ENCODE results near the gene LSM3.
"Not testable (repeated sequence)": the region's sequence is repeated elsewhere in the genome, so short reads cannot be mapped to it uniquely, and the experiment has no call there.

The LSM3 gene

GRCh38 chr3:14211621-14212020, 33.0 kb downstream of the LSM3 start:
- Mint-ChIP-seq H3K4me3 (no peak overlapping the region), H3K9me3 (no peaks in the 10 kb centered on the region), H3K27ac (no peak overlapping the region), H3K4me1 (no peaks in the 10 kb centered on the region), H3K36me3 (no peaks in the 10 kb centered on the region)
- no peak for DNase-seq (ENCODE audit: low spot score in 2 of 2)
- ATAC-seq, result no peak

- no peak for ATAC-seq
- H3K4me3 Mint-ChIP-seq, result no peak overlapping the region
- no peaks in the 10 kb centered on the region for H3K36me3 Mint-ChIP-seq
- no peaks in the 10 kb centered on the region for H3K9me3 Mint-ChIP-seq
- H3K4me1 Mint-ChIP-seq, result no peaks in the 10 kb centered on the region
- DNase-seq (ENCODE audit: low spot score in 2 of 2), result no peak
- H3K27ac Mint-ChIP-seq, result no peak overlapping the region
Observed at GRCh38 chr3:14212032-14212431, 33.4 kb downstream of the LSM3 start.

- no peaks in the 10 kb centered on the region for H3K4me1 Mint-ChIP-seq
- DNase-seq (ENCODE audit: low spot score in 2 of 2) (no peak), ATAC-seq (no peak)
- H3K9me3 Mint-ChIP-seq, result no peaks in the 10 kb centered on the region
- H3K27ac Mint-ChIP-seq, result no peak overlapping the region
- no peak overlapping the region for H3K4me3 Mint-ChIP-seq
- no peaks in the 10 kb centered on the region for H3K36me3 Mint-ChIP-seq
Observed at GRCh38 chr3:14213066-14213774, 34.6 kb downstream of the LSM3 start.

- no peaks in the 10 kb centered on the region for H3K9me3 Mint-ChIP-seq
- ATAC-seq (no peak), DNase-seq (ENCODE audit: low spot score in 2 of 2) (no peak)
- H3K27ac Mint-ChIP-seq, result no peak overlapping the region
- H3K4me1 Mint-ChIP-seq, result no peaks in the 10 kb centered on the region
- no peak overlapping the region for H3K4me3 Mint-ChIP-seq
- H3K36me3 Mint-ChIP-seq, result no peaks in the 10 kb centered on the region
Observed at GRCh38 chr3:14214764-14215163, 36.1 kb downstream of the LSM3 start.

- no peaks in the 10 kb centered on the region for H3K4me1 Mint-ChIP-seq
- no peaks in the 10 kb centered on the region for H3K36me3 Mint-ChIP-seq
- H3K4me3 Mint-ChIP-seq, result no peak overlapping the region
- H3K27ac Mint-ChIP-seq, result no peak overlapping the region
- DNase-seq (ENCODE audit: low spot score in 2 of 2) (no peak), ATAC-seq (peak; percentile 55)
- peaks cover 11% of the 10 kb centered on the region for H3K9me3 Mint-ChIP-seq
Observed at GRCh38 chr3:14216257-14217048, 37.8 kb downstream of the LSM3 start.

- Mint-ChIP-seq H3K36me3 (no peaks in the 10 kb centered on the region), H3K4me3 (no peak overlapping the region), H3K4me1 (no peaks in the 10 kb centered on the region), H3K9me3 (peaks cover 14% of the 10 kb centered on the region), H3K27ac (no peak overlapping the region)
- DNase-seq (ENCODE audit: low spot score in 2 of 2) (no peak), ATAC-seq (no peak)
Observed at GRCh38 chr3:14218355-14218754, 39.7 kb downstream of the LSM3 start.

- Mint-ChIP-seq H3K27ac (no peak overlapping the region), H3K4me3 (no peak overlapping the region), H3K4me1 (no peaks in the 10 kb centered on the region), H3K36me3 (no peaks in the 10 kb centered on the region), H3K9me3 (peaks cover 14% of the 10 kb centered on the region)
- no peak for ATAC-seq
- no peak for DNase-seq (ENCODE audit: low spot score in 2 of 2)
Observed at GRCh38 chr3:14220933-14221332, 42.3 kb downstream of the LSM3 start.

GRCh38 chr3:14221902-14222301, 43.3 kb downstream of the LSM3 start:
- Mint-ChIP-seq H3K4me1 (no peaks in the 10 kb centered on the region), H3K27ac (no peak overlapping the region), H3K36me3 (no peaks in the 10 kb centered on the region), H3K9me3 (peaks cover 14% of the 10 kb centered on the region), H3K4me3 (no peak overlapping the region)
- no peak for ATAC-seq
- DNase-seq (ENCODE audit: low spot score in 2 of 2), result no peak

GRCh38 chr3:14222457-14222856, 43.8 kb downstream of the LSM3 start:
- H3K4me1 Mint-ChIP-seq, result no peaks in the 10 kb centered on the region
- ATAC-seq (no peak), DNase-seq (ENCODE audit: low spot score in 2 of 2) (no peak)
- no peak overlapping the region for H3K4me3 Mint-ChIP-seq
- peaks cover 14% of the 10 kb centered on the region for H3K9me3 Mint-ChIP-seq
- no peaks in the 10 kb centered on the region for H3K36me3 Mint-ChIP-seq
- H3K27ac Mint-ChIP-seq, result no peak overlapping the region

- Mint-ChIP-seq H3K36me3 (no peaks in the 10 kb centered on the region), H3K27ac (no peak overlapping the region), H3K4me1 (no peaks in the 10 kb centered on the region), H3K4me3 (no peak overlapping the region), H3K9me3 (peaks cover 14% of the 10 kb centered on the region)
- DNase-seq (ENCODE audit: low spot score in 2 of 2), result no peak
- no peak for ATAC-seq
Observed at GRCh38 chr3:14222900-14223594, 44.4 kb downstream of the LSM3 start.

GRCh38 chr3:14223595-14223994, 45.0 kb downstream of the LSM3 start:
- ATAC-seq, result no peak
- H3K9me3 Mint-ChIP-seq, result peaks cover 14% of the 10 kb centered on the region
- DNase-seq (ENCODE audit: low spot score in 2 of 2), result no peak

GRCh38 chr3:14224895-14225294, 46.3 kb downstream of the LSM3 start:
- no peak for DNase-seq (ENCODE audit: low spot score in 2 of 2)
- ATAC-seq, result no peak
- Mint-ChIP-seq H3K9me3 (peaks cover 13% of the 10 kb centered on the region), H3K36me3 (no peaks in the 10 kb centered on the region), H3K4me3 (no peak overlapping the region), H3K4me1 (no peaks in the 10 kb centered on the region), H3K27ac (no peak overlapping the region)

More at GRCh38 chr3:14223595-14223994, 45.0 kb downstream of the LSM3 start:
- H3K36me3 Mint-ChIP-seq, result no peaks in the 10 kb centered on the region
- no peak overlapping the region for H3K4me3 Mint-ChIP-seq
- no peaks in the 10 kb centered on the region for H3K4me1 Mint-ChIP-seq
- H3K27ac Mint-ChIP-seq, result no peak overlapping the region

- Mint-ChIP-seq H3K4me3 (no peak overlapping the region), H3K4me1 (no peaks in the 10 kb centered on the region), H3K9me3 (peaks cover 10% of the 10 kb centered on the region), H3K36me3 (no peaks in the 10 kb centered on the region), H3K27ac (no peak overlapping the region)
- DNase-seq (ENCODE audit: low spot score in 2 of 2), result no peak
- ATAC-seq, result no peak
Observed at GRCh38 chr3:14225421-14225820, 46.8 kb downstream of the LSM3 start.

GRCh38 chr3:14226351-14226750, 47.7 kb downstream of the LSM3 start:
- ATAC-seq; H3K36me3 Mint-ChIP-seq; H3K4me1 Mint-ChIP-seq; H3K27ac Mint-ChIP-seq; H3K4me3 Mint-ChIP-seq; DNase-seq (ENCODE audit: low spot score in 2 of 2); H3K9me3 Mint-ChIP-seq: not testable (repeated sequence)

- DNase-seq (ENCODE audit: low spot score in 2 of 2), result no peak
- no peaks in the 10 kb centered on the region for H3K9me3 Mint-ChIP-seq
- H3K4me3 Mint-ChIP-seq, result no peak overlapping the region
- ATAC-seq, result no peak
- peaks cover 6% of the 10 kb centered on the region for H3K4me1 Mint-ChIP-seq
- H3K36me3 Mint-ChIP-seq, result no peaks in the 10 kb centered on the region
- H3K27ac Mint-ChIP-seq, result no peak overlapping the region
Observed at GRCh38 chr3:14227856-14228255, 49.2 kb downstream of the LSM3 start.
